K562 (cell line): ENCODE results near the gene NUAK2. TPM values are rescaled to one million over a fixed set of nuclear protein-coding genes. Genes with fewer than 3 reads are reported as not detected.
A peak's percentile ranks its signal among the peaks of the same experiment; 100 is the strongest.

Experiments
- DDX20 ChIP-seq: fragments of 450-650 bp; IDR thresholded peaks from 2 replicates; pipeline ENCODE4 v1.6.1; 2016; ENCODE audit warnings: missing genetic modification characterization, low read depth, mild to moderate bottlenecking, missing compliant biosample characterization, moderate library complexity
- HCFC1 ChIP-seq: IDR thresholded peaks from 2 replicates; pipeline ENCODE4 v1.6.1; 2012; ENCODE audit warnings: low read depth, low read length, improper control_type of control experiment
- HNRNPL ChIP-seq: fragments of 200-400 bp; formaldehyde crosslinking; IDR thresholded peaks from 2 replicates; pipeline ENCODE4 v1.6.1; 2017; ENCODE audit warnings: low read depth, mild to moderate bottlenecking, low read length
- MTA3 ChIP-seq: fragments of 450-650 bp; formaldehyde crosslinking; IDR thresholded peaks from 2 replicates; pipeline ENCODE4 v1.6.1; 2017; ENCODE audit warnings: mild to moderate bottlenecking, borderline replicate concordance
- NFIC ChIP-seq: fragments of 450-650 bp; IDR thresholded peaks from 2 replicates; pipeline ENCODE4 v1.6.1; 2017; ENCODE audit warnings: mild to moderate bottlenecking, inconsistent platforms
- NR2C1 ChIP-seq, 2 experiments: fragments of 450-650 bp; IDR thresholded peaks; 2 replicates each; pipeline ENCODE4 v1.6.1; 2017; ENCODE audit warnings: mild to moderate bottlenecking in 2 of 2, antibody characterized with exemption in 1 of 2, inconsistent platforms in 1 of 2, missing compliant biosample characterization in 1 of 2, missing genetic modification characterization in 1 of 2
- PHF8 ChIP-seq: fragments of 200-600 bp; sonication (generic); IDR thresholded peaks from 2 replicates; pipeline ENCODE4 v1.6.1; 2012; ENCODE audit warnings: mixed run types, mild to moderate bottlenecking, inconsistent platforms, low read length, moderate library complexity, borderline replicate concordance
- PTBP1 ChIP-seq: fragments of 200-400 bp; formaldehyde crosslinking; IDR thresholded peaks from 2 replicates; pipeline ENCODE4 v1.6.1; 2017; ENCODE audit warnings: low read depth, low read length
- RBM25 ChIP-seq: fragments of 200-400 bp; formaldehyde crosslinking; IDR thresholded peaks from 2 replicates; pipeline ENCODE4 v1.6.1; 2018; ENCODE audit warnings: low read length, low read depth, moderate library complexity; ENCODE audit not compliant: severe bottlenecking
- RNF2 ChIP-seq: sonication (generic); IDR thresholded peaks from 2 replicates; pipeline ENCODE4 v1.6.1; 2016
- SMARCB1 ChIP-seq: IDR thresholded peaks from 2 replicates; pipeline ENCODE4 v1.6.1; 2011; ENCODE audit warnings: improper control_type of control experiment, low read depth; ENCODE audit not compliant: insufficient read length
- TBL1XR1 ChIP-seq, 2 experiments: IDR thresholded peaks; 2 replicates each; pipeline ENCODE4 v1.6.1; 2012; ENCODE audit warnings: improper control_type of control experiment in 2 of 2, low read length in 2 of 2, mild to moderate bottlenecking in 1 of 2
- TEAD2 ChIP-seq: fragments of 450-650 bp; IDR thresholded peaks from 2 replicates; pipeline ENCODE4 v1.6.1; 2016; ENCODE audit warnings: missing genetic modification characterization, control low read depth, missing compliant biosample characterization
- TFAM ChIP-seq: fragments of 250-450 bp; sonication (Bioruptor Pico); conservative IDR thresholded peaks from 2 replicates; pipeline ENCODE4 v1.5.0; 2021; ENCODE audit warnings: mild to moderate bottlenecking, moderate library complexity
- ZBTB1 ChIP-seq: sonication (generic); formaldehyde crosslinking; IDR thresholded peaks from 2 replicates; pipeline ENCODE4 v1.8.1; 2023; ENCODE audit warnings: missing genetic modification reagents, low read depth, mild to moderate bottlenecking, borderline replicate concordance
- ZFP91 ChIP-seq: sonication (generic); formaldehyde crosslinking; IDR thresholded peaks from 2 replicates; pipeline ENCODE4 v1.8.0; 2022; ENCODE audit warnings: mild to moderate bottlenecking, missing genetic modification reagents
- polyA plus RNA-seq, 8 experiments: library from polyadenylated mRNA; depleted of rRNA in 4 of 8; stranded (reverse) in 5 of 8; unstranded in 3 of 8; fragments of >200 nt; fragmentation: Nextera tagmentation in 2 of 8; fragmentation: Illumina TruSeq in 1 of 8; extraction: Ambion mirVana in 2 of 8; extraction: Trizol in 1 of 8; gene quantifications; 2 replicates each; pipeline versions ENCODE4 v1.2.1 to v1.2.3, GENCODE V29; 2011 to 2014; ENCODE audit warnings: inconsistent platforms in 1 of 8, missing spikeins in 1 of 8
- total RNA-seq, 7 experiments: library from RNA; depleted of rRNA in 6 of 7; stranded (reverse); fragments of >200 nt in 6 of 7; fragmentation: Illumina TruSeq in 2 of 7; extraction: Trizol in 2 of 7; gene quantifications; 2 replicates each; pipeline versions ENCODE4 v1.2.1 to v1.2.3, GENCODE V29; 2011 to 2021; ENCODE audit warnings: low replicate concordance in 1 of 7
- TF ChIP-seq, protein P1 (sequence below), 3 experiments: fragments of 200-800 bp in 1 of 3; sonication (Bioruptor generic) in 1 of 3; sonication (generic) in 1 of 3; formaldehyde crosslinking in 1 of 3; IDR thresholded peaks; 2 replicates each; pipeline versions ENCODE4 v1.6.1 to v1.8.0; 2016 to 2022; ENCODE audit warnings: mild to moderate bottlenecking in 2 of 3, missing compliant biosample characterization in 2 of 3, missing genetic modification characterization in 2 of 3, missing genetic modification reagents in 1 of 3
- TF ChIP-seq, protein P2 (sequence below): sonication (generic); formaldehyde crosslinking; IDR thresholded peaks from 2 replicates; pipeline ENCODE4 v1.5.0; 2020; ENCODE audit warnings: missing genetic modification reagents

The NUAK2 gene
- total and polyA plus RNA-seq, 9 of the 15 experiments (the other 6 are each of a cell fraction or from before 2014, with no cell fraction given) = 0.04 to 0.44 (median 0.14) TPM

GRCh38 chr1:205284420-205285144 is 37.0 kb downstream of the NUAK2 start (continued):
- TF ChIP-seq, protein P1, sequence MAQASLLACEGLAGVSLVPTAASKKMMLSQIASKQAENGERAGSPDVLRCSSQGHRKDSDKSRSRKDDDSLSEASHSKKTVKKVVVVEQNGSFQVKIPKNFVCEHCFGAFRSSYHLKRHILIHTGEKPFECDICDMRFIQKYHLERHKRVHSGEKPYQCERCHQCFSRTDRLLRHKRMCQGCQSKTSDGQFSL (CRISPR knock-in tag; IDR thresholded peaks at IDR 0.05) = peak; percentile 96
- TF ChIP-seq, protein P1 (tag; IDR thresholded peaks at IDR 0.05) = peak in 1 of 2 experiments; percentile 78; a peak in 2 of 4 replicates
- TF ChIP-seq TEAD2 (tag) (no peak), DDX20 (no peak), PTBP1 (no peak), MTA3 (no peak; the same call in 1 of the 2 replicates), HCFC1 (no peak), NFIC (no peak), NR2C1 (IDR thresholded peaks at IDR 0.05) (no peak), NR2C1 (tag; IDR thresholded peaks at IDR 0.05) (peak; percentile 20; the same call in 1 of the 2 replicates), ZBTB1 (no peak), RBM25 (no peak), HNRNPL (no peak), PHF8 (peak; percentile 26; the same call in 1 of the 2 replicates), TBL1XR1 (IDR thresholded peaks at IDR 0.05; ENCODE audit: low read length in 2 of 2) (no peak), TFAM (no peak), SMARCB1 (no peak), RNF2 (peak; percentile 73; the same call in 1 of the 2 replicates), ZFP91 (CRISPR knock-in tag) (no peak)
- TF ChIP-seq, protein P2, sequence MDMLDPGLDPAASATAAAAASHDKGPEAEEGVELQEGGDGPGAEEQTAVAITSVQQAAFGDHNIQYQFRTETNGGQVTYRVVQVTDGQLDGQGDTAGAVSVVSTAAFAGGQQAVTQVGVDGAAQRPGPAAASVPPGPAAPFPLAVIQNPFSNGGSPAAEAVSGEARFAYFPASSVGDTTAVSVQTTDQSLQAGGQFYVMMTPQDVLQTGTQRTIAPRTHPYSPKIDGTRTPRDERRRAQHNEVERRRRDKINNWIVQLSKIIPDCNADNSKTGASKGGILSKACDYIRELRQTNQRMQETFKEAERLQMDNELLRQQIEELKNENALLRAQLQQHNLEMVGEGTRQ (CRISPR knock-in tag) = no peak
